Fibroblast of skin of scalp (primary cell): ENCODE measurements around the gene MRPL9.

Experiments
- DNase-seq: peaks from one replicate; pipeline ENCODE4 v3.0.0-alpha.2; 2013

Gene MRPL9

GRCh38 chr1:151710187-151710840 lies 53.0 kb downstream of the MRPL9 start:
- peak; percentile 31 for DNase-seq
